ENCODE measurements around the gene PLIN1.

DNA sequence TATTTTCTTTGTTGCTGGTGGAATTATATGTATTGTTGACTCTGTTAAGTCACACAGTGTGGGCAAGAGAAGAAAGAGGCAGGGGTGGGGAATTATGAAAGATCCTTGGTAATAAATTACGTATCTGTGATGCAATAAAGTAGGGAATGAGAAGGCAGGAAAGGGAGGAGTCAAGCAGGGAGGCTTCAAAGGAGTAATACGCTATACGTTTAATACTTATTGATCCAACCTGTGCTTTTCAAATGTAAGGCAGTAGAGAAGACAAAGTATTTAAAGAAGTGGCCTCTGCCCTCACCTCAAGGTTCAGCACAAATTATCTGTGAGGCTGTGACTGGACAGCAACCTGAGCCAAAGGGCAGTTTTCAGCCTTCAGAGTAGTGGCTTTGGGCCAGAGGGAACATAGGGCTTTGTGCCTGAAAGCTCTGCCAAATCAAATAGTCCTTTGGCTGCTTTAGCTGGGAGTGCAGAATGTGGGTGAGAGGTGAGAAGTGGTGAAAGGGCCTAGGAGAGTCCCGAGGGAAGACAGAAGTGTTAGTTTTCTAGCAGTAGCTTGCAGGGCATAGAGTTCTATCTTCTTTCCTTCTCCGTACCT is 1.2 kb upstream of the PLIN1 start:
- TF ChIP-seq, protein P1, sequence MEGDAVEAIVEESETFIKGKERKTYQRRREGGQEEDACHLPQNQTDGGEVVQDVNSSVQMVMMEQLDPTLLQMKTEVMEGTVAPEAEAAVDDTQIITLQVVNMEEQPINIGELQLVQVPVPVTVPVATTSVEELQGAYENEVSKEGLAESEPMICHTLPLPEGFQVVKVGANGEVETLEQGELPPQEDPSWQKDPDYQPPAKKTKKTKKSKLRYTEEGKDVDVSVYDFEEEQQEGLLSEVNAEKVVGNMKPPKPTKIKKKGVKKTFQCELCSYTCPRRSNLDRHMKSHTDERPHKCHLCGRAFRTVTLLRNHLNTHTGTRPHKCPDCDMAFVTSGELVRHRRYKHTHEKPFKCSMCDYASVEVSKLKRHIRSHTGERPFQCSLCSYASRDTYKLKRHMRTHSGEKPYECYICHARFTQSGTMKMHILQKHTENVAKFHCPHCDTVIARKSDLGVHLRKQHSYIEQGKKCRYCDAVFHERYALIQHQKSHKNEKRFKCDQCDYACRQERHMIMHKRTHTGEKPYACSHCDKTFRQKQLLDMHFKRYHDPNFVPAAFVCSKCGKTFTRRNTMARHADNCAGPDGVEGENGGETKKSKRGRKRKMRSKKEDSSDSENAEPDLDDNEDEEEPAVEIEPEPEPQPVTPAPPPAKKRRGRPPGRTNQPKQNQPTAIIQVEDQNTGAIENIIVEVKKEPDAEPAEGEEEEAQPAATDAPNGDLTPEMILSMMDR (IDR thresholded peaks at IDR 0.05): no peak
- no peak for TF ChIP-seq POLR2A (IDR thresholded peaks at IDR 0.05)

Measured in lower leg skin (tissue), 3 donors.